Activated CD8-positive, alpha-beta memory T cell treated with anti-CD3 and anti-CD28 coated beads for 4 hours (primary cell): ENCODE measurements around the gene FOLR1.

Experiments
- DNase-seq, 2 donors: peaks; one replicate each; pipeline ENCODE4 v3.0.0-alpha.2; 2020; ENCODE audit warnings: low read depth in 2 of 2

The FOLR1 gene

DNA sequence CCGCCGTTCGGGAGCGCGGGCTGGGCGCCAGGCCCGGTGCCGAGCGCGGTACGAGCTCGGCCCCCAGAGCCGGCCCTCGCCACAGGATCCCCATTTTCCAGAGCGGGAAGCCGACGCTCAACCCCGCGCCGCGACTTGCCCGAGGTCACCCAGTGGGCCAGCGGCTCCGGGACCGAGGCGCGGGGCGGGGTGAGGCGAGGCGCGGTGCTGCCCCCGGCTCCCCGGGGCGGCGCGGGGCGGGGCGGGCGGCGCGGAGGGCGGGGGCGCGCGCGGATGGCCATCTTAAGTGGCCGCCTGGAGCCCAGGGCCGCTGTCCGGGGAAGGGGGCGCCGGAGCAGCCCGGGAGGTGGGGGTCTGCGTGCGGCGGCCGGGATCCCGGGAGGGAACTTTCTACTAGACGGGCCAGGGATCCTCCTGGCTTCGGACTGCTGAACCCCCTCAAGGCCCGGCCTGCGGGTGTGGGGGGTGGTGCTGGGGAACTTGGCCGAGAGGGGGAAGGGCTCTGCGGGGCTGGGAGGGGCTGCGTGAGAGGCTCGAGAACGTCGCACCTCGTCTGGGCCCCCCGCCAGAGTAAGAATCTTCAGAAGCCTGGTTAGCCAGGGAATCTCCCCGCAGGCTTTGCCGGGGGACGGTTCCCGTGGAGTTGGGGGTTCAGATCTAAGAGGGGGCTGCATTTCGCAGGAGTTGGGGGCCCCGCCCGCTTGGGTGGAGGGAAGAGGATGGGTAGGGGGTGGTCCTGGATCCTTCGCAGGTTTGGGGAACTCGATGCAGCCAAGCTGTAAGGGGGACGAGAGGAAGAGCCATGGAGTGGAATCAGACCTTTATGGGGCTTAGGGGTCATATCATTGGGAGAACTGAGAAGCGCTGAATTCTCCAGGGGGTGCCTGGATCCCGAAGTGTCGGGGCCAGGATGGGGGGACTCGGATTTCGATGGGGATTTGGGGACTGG lies 31.9 kb downstream of the FOLR1 start:
- DNase-seq, result peak in 1 of 2 donors; percentile 27

DNA sequence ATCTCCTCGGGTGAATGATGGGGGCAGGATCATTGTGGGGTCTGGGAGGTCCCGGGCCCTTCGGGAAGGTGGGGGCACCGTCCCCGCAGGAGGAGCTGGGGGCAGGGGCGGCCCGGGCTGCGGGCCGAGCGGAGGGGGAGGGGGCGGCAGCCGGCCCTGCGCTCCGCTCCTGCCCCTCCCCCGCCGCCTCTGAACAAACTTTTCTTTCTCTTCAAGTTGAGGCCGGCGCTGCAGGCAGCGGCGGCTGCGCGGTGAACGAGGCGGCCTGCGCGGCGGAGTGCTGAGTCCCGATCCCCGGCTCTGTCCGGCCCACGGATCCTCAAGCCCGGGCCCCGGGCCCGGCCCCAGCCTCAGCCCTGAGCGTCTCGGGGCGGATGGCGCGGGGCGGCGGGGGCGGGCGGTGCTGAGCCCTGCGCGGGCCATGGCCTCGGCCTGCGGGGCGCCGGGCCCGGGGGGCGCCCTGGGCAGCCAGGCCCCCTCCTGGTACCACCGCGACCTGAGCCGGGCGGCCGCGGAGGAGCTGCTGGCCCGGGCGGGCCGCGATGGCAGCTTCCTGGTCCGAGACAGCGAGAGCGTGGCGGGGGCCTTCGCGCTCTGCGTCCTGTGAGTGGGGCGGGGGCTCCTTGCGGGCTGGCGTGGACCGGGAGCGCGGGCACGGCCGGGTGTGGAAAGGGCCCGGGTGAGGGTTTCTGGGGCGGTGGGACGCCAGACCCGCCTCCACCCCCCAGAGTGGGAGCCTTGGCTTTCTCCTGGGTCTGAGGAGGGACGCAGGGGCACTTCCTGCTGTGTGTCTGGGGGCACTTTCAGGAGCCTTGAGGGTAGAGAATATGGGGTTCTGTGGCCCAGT lies 32.8 kb downstream of the FOLR1 start, which contains the start of gene INPPL1:
INPPL1 (plus strand) TSS at position 204 of the 847 bp plus-strand sequence; CDS start at position 422, 218 bp downstream.
- DNase-seq, result no peak

DNA sequence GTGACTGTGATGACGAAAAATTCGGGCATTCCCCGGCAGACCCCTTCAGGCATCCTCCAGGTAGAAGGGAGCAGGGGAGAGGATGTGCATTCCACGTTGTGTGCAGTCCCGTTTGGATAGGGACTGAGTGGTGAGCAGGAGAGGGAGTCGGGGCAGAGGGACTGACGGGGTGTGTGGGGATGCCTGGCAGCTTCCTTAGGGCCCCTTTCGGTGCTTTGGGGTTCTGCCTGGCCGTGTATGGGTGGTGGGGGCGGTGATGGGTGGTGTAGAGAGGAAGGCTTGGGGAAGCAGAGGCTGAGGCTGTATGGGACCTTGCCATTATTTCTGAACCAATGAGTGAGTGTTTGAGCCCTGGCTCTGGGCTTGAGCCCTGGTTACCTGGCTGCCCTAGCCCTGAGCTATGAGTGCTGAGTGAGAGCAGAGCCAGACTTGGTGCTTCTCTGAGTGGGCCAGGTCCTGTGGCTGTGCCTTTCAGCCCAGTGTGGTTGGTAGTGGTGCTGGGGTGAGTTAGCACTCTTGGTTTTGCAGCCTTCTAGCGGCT lies 33.5 kb downstream of the FOLR1 start:
- DNase-seq, result peak; percentile 12 to 24

DNA sequence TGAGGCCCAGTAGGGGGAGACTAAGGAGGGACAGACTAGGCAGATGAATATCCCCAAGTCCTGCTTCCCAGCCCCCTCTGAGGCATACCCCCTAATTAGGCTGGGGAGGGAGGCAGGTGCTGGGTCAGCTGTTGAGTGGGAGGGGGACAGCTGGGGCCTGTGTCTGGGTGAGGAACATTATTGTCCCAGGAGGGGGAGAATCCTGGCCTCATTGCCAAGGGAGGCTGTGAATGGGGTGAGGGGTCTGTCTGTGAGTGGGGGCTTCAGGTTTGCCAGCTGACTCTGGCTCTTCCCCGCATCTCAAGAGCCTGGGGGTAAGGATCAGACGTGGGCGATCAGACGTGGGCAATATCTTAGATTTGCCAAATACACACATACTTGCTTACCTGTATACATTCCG lies 34.8 kb downstream of the FOLR1 start:
- DNase-seq, result no peak

DNA sequence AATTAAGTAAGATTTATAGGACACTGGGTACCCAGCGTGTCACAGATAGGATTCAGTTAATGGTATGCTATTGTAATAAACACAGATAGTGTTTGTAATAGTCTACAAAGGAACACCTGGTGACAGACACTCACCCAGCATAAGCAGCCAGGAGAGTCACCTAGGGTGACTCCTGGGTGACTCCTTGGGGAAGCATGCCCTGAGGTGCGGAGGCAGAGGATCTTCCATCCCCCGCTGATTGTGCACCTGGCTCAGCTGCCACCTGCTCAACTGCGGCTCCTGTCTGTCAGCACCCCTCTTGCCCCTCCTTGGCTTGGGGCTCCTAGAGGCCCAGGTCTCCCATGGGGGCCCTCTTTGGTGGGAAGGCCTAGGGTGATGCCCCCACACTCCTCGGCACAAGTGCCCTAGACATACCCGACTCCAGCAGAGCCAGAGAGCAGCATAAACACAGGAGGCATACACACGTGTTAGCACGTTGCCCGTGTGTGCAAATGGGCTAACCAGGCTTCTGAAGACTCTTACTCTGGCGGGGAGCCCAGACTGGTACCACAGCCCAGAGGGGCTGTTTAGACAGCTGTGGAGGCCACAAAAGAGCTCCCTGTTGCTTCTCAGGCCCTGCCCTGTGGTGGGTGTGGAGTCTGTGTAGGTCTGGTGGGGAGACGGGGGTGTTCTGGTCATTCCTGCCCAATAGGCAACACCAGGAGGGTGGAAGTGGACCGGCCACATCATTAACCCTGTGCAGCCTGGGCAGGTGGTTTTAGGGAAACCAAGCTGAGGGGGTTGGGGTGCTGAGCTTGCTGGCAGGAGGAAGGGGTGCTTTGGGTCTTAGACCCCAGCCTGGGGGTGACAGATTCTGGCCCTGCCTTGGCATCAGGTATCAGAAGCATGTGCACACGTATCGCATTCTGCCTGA lies 35.6 kb downstream of the FOLR1 start:
- no peak for DNase-seq

DNA sequence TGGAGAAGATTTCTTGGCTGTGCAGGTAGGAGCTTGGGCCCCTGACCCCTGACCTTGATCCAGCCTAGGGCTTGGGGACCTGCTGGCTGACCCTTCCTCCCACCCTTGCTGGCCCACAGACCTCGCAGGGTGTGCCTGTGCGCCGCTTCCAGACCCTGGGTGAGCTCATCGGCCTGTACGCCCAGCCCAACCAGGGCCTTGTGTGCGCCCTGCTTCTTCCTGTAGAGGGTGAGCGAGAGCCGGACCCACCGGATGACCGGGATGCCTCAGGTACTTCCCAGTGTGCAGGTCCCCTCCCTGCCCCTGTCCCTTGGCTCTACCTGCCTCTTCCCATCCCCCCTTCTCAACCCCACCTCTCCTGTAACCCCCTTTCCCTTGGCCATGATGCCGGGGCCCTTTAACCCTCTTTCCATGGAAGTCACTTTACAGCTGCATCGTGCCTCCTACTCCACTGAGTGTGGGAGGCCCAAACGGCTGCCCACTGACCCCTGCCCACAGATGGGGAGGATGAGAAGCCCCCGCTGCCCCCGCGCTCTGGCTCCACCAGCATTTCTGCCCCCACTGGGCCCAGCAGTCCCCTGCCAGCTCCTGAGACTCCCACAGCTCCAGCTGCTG lies 36.4 kb downstream of the FOLR1 start:
- no peak for DNase-seq

DNA sequence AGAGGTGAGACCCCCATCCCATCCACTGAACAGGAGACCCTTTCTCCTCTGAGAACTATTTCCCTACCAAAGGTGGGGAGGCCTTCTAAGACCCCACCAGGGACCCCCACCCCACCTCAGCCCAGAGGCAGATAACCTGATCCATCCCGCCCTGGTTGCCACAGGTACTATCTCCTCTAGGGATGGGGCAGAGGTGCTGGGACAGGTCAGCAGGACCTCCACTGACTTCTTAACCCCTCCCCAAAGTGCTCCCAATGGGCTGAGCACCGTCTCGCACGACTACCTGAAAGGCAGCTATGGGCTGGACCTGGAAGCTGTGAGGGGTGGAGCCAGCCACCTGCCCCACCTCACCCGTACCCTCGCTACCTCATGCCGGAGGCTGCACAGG lies 36.9 kb downstream of the FOLR1 start:
- DNase-seq, result no peak

DNA sequence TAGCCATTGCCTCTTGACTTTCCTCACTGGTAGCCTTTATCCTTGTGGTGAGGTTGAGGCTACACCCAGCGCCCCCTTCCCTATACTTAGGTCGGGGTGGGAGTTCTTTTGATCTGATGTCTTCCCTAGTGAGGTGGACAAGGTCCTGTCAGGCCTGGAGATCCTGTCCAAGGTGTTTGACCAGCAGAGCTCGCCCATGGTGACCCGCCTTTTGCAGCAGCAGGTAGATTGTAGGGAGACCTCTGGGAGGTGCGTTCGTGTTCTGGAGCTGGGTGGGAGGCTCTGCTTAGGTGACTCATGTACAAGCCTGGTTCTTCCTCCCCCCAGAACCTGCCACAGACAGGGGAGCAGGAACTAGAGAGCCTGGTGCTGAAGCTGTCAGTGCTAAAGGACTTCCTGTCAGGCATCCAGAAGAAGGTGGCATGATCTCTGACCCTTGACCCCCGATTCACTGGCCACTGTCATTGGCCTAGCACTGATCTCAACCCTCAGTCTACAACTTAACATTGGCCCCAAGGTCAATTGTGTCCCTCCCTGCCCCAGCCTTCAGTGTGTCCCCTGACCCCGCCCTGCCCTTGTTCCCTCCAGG lies 37.5 kb downstream of the FOLR1 start:
- DNase-seq, result no peak

DNA sequence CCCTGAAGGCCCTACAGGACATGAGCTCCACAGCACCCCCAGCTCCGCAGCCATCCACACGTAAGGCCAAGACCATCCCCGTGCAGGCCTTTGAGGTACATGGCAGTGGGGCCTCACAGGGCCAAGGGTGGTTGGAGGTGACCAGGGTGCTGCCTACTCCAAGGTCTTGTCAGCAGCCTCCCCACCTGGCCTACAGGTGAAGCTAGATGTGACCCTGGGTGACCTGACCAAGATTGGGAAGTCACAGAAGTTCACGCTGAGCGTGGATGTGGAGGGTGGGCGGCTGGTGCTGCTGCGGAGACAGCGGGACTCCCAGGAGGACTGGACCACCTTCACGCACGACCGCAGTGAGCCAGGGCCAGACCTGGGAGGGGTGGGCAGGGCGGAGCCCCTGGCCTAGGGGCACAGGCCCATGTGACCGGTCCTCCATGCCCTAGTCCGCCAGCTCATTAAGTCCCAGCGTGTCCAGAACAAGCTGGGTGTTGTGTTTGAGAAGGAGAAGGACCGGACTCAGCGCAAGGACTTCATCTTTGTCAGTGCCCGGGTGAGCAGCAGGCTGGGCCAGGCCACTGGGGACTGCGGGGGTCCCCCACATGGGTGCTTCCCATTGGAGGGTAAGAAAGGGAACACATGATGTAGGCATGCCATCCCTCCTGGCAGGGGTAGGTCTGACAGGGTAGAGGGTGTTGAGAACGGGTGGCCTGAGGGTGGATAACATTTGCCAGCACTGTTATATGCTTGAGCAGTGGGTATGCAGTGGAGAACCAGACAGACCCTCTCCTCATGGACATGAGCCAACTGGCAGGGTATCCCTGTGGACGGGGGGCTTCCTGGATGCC lies 38.2 kb downstream of the FOLR1 start:
- no peak for DNase-seq

DNA sequence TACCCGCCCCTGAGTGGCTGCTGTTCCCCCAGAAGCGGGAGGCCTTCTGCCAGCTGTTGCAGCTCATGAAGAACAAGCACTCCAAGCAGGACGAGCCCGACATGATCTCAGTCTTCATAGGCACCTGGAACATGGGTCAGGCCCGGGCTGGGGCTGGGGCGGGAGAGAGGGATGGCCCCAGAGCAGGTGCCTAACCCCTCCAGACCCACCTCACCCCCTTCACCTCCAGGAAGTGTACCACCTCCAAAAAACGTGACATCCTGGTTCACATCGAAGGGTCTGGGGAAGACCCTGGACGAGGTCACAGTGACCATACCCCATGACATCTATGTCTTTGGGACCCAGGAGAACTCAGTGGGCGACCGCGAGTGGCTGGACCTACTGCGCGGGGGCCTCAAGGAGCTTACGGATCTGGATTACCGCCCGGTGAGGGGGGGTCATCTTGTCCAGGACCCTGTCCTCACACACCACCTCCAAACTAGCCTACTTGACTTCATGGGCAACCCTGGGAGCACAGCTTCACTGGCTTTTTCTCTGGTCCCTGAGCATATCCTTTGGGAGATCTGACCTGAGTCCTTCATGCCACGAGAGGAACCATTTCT lies 38.9 kb downstream of the FOLR1 start:
- no peak for DNase-seq

DNA sequence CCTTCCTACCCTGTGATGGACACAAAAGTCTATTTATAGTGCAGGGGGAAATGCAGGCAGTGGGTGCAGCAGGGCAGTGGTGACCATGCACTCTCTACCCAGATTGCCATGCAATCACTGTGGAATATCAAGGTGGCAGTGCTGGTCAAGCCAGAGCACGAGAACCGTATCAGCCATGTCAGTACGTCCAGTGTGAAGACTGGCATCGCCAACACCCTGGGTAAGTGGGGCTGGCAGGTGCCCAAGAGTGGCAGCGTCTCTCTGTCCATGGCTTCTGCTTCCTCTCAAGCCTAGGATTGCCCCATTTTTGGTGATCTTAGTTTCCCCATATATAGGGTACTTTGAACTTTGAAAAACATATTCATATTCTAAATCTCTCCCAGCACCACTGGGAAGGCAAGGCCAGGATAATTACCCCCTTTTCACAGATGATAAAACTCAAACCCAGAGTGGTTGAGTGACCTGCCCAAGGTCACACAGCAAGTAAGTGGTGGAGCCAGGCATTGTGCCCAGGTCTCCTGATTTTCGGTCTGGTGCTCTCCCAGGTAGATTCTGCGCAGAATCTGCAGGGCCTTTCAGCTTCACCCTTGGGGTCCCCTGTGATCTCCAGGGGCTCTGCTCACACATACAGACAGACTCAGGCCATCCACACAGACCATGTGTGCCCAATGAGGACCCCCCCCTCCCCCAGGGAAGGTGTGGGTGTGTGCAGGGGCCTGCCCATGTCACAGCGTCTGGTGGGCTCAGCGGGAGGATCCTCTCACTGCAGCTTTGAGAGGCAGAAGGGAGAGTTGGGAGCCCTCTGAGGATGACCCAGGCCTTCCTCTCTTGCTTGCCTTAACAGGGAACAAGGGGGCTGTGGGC lies 39.7 kb downstream of the FOLR1 start:
- DNase-seq, result no peak

DNA sequence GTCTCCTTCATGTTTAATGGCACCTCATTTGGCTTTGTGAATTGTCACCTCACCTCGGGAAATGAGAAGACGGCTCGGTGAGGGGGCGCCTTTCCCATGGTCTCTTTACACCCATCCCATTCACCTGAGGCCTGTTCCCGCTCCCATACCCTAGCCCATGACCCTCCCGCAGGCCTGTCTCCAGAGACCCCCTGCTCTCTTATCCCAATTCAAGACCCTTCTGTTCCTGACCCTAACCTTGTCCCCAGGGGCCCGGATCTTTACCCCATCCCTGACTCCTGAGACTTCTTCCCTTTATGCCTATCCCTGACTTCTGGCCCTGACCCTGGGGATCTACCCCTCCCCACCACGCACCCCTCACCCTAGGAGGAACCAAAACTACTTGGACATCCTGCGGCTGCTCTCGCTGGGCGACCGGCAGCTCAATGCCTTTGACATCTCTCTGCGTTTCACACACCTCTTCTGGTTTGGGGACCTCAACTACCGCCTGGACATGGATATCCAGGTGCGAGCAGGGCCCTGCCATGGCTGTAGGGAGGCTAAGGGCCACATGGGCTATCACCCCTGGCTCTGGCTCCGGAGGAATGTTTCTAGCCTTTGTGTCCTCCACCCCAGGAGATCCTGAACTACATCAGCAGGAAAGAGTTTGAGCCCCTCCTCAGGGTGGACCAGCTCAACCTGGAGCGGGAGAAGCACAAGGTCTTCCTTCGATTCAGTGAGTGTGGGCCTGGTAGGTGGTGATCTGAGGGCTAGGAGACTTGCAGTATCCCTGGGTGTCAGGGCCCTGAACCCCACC lies 40.5 kb downstream of the FOLR1 start:
- DNase-seq, result no peak

DNA sequence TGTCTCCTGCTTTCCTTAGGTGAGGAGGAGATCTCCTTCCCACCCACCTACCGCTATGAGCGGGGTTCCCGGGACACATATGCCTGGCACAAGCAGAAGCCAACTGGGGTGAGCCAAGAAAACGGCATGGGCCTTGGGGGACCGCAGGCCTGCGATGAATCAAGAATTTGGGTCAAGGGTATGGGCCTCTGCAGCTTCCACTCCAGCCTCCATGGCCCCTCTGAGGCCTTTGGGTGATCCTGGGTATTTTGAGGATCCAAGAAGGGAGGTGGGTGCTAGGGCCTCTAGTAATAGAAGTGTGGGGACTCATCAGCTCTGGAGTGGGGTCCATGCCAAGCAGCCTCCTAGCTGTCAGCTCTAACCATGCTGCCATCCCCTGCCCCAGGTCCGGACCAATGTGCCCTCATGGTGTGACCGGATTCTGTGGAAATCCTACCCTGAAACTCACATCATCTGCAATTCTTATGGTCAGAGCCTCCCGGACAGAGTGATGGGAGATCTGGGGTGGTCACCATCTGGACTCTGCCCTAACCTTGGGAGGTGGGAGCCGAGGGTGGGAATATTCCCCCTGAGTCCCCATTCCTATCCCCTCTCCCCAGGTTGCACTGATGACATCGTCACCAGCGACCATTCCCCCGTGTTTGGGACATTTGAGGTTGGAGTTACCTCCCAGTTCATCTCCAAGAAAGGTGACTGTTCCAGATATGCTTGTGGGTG lies 41.3 kb downstream of the FOLR1 start:
- DNase-seq, result no peak

DNA sequence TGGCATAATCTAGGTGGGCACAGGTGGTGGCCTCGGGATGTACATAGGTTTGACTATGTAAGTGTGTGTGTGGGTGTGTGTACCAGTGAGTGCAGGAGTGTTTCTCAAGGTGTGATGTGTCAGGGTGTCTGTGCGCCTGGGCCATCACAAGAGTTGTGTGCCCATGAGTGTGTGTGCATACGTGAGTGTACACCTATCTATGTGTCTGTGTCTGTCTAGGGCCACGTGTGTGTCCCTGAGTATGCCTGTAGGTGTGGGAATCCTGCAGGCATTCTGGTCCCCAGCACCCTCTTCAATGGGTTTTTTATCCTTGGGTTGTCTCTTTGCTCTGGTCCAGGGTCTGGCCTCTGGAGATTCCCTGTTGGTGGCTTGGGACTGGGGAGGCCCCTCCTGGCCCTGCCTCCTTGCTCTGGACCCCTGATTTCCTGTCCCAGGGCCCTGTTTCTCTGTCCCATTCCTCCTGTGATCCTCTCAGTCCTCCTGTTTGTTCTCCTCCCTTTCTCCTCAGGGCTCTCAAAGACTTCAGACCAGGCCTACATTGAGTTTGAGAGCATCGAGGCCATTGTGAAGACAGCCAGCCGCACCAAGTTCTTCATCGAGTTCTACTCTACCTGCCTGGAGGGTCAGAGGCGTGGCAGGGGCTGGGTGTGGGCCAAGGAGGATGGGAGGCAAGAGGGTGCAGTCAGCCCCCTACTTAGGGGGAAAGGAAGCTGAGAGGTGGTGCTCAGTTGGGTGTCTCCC lies 42.0 kb downstream of the FOLR1 start:
- DNase-seq, result no peak

DNA sequence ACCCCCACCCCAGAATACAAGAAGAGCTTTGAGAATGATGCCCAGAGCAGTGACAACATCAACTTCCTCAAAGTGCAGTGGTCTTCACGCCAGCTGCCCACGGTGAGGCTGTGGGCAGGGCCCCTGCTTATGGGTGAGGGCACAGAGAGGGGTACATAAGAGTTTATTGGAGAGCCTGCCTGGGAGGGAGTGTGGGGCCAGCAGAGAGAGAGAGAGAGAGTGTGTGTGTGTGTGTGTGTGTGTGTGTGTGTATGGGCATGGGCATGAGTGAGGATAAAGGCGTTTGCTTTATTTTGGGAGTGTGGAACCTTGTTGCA lies 42.5 kb downstream of the FOLR1 start:
- DNase-seq, result no peak

DNA sequence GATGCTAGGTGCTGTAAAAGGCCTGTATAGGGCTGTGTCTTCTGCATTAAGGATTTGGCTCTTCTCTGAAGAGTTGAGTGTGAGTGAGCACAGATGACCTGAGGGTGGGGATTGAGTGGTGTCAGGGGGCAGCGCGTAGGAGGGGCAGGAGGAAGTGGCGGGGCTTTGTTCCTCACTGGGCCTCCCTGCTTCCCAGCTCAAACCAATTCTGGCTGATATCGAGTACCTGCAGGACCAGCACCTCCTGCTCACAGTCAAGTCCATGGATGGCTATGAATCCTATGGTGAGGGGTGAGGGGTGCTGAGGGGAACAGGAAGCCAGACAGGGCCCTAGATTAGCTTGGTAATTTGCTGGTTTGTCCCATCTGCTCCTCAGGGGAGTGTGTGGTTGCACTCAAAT lies 43.0 kb downstream of the FOLR1 start:
- no peak for DNase-seq
